Astrocyte of the cerebellum (primary cell): ENCODE measurements around the gene TM9SF1.
A peak's percentile ranks its signal among the peaks of the same experiment; 100 is the strongest.
"Not testable (repeated sequence)": the region's sequence is repeated elsewhere in the genome, so short reads cannot be mapped to it uniquely, and the experiment has no call there.

Experiments
- DNase-seq: peaks from one replicate; pipeline ENCODE4 v3.0.0-alpha.2; 2011; ENCODE audit warnings: low read depth
- H3K4me3 ChIP-seq: 2 replicates; pipeline ENCODE4 v1.5.1; 2011; ENCODE audit warnings: mild to moderate bottlenecking, low read depth, low read length, moderate library complexity
- CTCF ChIP-seq: IDR thresholded peaks from 2 replicates; pipeline ENCODE4 v1.5.1; 2012; ENCODE audit warnings: low read length, low read depth, moderate library complexity, mild to moderate bottlenecking; ENCODE audit errors: missing control alignments
- in situ Hi-C: cut with HindIII; loops from 2 replicates; pipeline ENCODE4 v1.10.0; 2017; ENCODE audit warnings: low sequenced_read_pairs

Gene TM9SF1

GRCh38 chr14:24232645-24233537 lies 37.6 kb upstream of the TM9SF1 start, which contains the start of gene GMPR2:
TSS of gene GMPR2 (plus strand) at chr14:24232929. CDS start at chr14:24233254, 325 bp downstream.
- in situ Hi-C loops = no loop called here
- DNase-seq = no peak
- peak within 1 kb of the TSS; percentile 76 for H3K4me3 ChIP-seq
- no peak for TF ChIP-seq CTCF

GRCh38 chr14:24232121-24232644 lies 36.9 kb upstream of the TM9SF1 start, which contains the start of gene NEDD8:
TSS of gene NEDD8 (minus strand) at chr14:24232367. CDS start at chr14:24232267, 100 bp downstream.
- no peak for TF ChIP-seq CTCF
- in situ Hi-C loops = no loop called here
- DNase-seq = peak; percentile 91
- H3K4me3 ChIP-seq = peak within 1 kb of the TSS; percentile 76

GRCh38 chr14:24231263-24232120 lies 36.3 kb upstream of the TM9SF1 start:
- in situ Hi-C loops = no loop called here
- DNase-seq = no peak
- H3K4me3 ChIP-seq = peak overlapping the region; percentile 76
- TF ChIP-seq CTCF = no peak

- DNase-seq = no peak
- in situ Hi-C loops = no loop called here
- TF ChIP-seq CTCF = no peak
- H3K4me3 ChIP-seq = no peak overlapping the region
These were observed 33.7 kb upstream of the TM9SF1 start for GRCh38 chr14:24228902-24229301.

- DNase-seq = no peak
- no peak overlapping the region for H3K4me3 ChIP-seq
- in situ Hi-C loops = no loop called here
- no peak for TF ChIP-seq CTCF
These were observed 31.2 kb upstream of the TM9SF1 start for GRCh38 chr14:24226473-24226872.

- in situ Hi-C loops = no loop called here
- no peak overlapping the region for H3K4me3 ChIP-seq
- no peak for TF ChIP-seq CTCF
- DNase-seq = peak; percentile 66
These were observed 29.4 kb upstream of the TM9SF1 start for GRCh38 chr14:24224618-24225071.

- H3K4me3 ChIP-seq, DNase-seq, in situ Hi-C loops: not testable (repeated sequence)
These were observed 27.7 kb upstream of the TM9SF1 start for GRCh38 chr14:24222987-24223386.
